HL-60 (cell line): ENCODE data around the gene PRKRA.

Experiments used
- CTCF ChIP-seq: IDR thresholded peaks from one replicate; pipeline ENCODE4 v1.5.1; 2011; ENCODE audit warnings: low read length, control low read depth, inconsistent platforms; ENCODE audit not compliant: insufficient read depth
- GABPA ChIP-seq: IDR thresholded peaks from 2 replicates; pipeline ENCODE4 v1.6.1; 2012; ENCODE audit warnings: low read depth
- POLR2AphosphoS5 ChIP-seq: IDR thresholded peaks from 2 replicates; pipeline ENCODE4 v1.6.1; 2012; ENCODE audit warnings: low read depth
- SPI1 ChIP-seq: IDR thresholded peaks from 2 replicates; pipeline ENCODE4 v1.6.1; 2012; ENCODE audit warnings: low read depth, mild to moderate bottlenecking, borderline replicate concordance
- TF ChIP-seq, protein P1 (sequence below): IDR thresholded peaks from 2 replicates; pipeline ENCODE4 v1.6.1; 2012; ENCODE audit warnings: low read depth; ENCODE audit not compliant: insufficient replicate concordance

- TF ChIP-seq, protein P1, sequence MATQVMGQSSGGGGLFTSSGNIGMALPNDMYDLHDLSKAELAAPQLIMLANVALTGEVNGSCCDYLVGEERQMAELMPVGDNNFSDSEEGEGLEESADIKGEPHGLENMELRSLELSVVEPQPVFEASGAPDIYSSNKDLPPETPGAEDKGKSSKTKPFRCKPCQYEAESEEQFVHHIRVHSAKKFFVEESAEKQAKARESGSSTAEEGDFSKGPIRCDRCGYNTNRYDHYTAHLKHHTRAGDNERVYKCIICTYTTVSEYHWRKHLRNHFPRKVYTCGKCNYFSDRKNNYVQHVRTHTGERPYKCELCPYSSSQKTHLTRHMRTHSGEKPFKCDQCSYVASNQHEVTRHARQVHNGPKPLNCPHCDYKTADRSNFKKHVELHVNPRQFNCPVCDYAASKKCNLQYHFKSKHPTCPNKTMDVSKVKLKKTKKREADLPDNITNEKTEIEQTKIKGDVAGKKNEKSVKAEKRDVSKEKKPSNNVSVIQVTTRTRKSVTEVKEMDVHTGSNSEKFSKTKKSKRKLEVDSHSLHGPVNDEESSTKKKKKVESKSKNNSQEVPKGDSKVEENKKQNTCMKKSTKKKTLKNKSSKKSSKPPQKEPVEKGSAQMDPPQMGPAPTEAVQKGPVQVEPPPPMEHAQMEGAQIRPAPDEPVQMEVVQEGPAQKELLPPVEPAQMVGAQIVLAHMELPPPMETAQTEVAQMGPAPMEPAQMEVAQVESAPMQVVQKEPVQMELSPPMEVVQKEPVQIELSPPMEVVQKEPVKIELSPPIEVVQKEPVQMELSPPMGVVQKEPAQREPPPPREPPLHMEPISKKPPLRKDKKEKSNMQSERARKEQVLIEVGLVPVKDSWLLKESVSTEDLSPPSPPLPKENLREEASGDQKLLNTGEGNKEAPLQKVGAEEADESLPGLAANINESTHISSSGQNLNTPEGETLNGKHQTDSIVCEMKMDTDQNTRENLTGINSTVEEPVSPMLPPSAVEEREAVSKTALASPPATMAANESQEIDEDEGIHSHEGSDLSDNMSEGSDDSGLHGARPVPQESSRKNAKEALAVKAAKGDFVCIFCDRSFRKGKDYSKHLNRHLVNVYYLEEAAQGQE, result no peak
- TF ChIP-seq POLR2AphosphoS5 (no peak), CTCF (no peak), GABPA (no peak), SPI1 (no peak)
These were observed 26.6 kb upstream of the PRKRA start for GRCh38 chr2:178477443-178478129.
